HepG2 (cell line): Measurements from ENCODE around the gene SLC25A19. TPM values are rescaled to one million over a fixed set of nuclear protein-coding genes. Genes with fewer than 3 reads are reported as not detected.
A peak's percentile ranks its signal among the peaks of the same experiment; 100 is the strongest.

Experiments used
- AKNA ChIP-seq: sonication (generic); formaldehyde crosslinking; IDR thresholded peaks from 2 replicates; pipeline ENCODE4 v1.4.0; 2020; ENCODE audit warnings: missing genetic modification reagents, borderline replicate concordance
- ATAD3A ChIP-seq: sonication (generic); formaldehyde crosslinking; IDR thresholded peaks from 2 replicates; pipeline ENCODE4 v1.4.0; 2020; ENCODE audit warnings: missing genetic modification reagents
- CENPBD1 ChIP-seq: sonication (generic); formaldehyde crosslinking; IDR thresholded peaks from 2 replicates; pipeline ENCODE4 v1.8.0; 2022; ENCODE audit warnings: missing genetic modification reagents, low read depth, mild to moderate bottlenecking, borderline replicate concordance
- DZIP1 ChIP-seq: sonication (generic); formaldehyde crosslinking; IDR thresholded peaks from 2 replicates; pipeline ENCODE4 v1.5.0; 2020; ENCODE audit warnings: mild to moderate bottlenecking, missing genetic modification reagents
- FOXP4 ChIP-seq: sonication (generic); formaldehyde crosslinking; IDR thresholded peaks from 2 replicates; pipeline ENCODE4 v1.4.0; 2020; ENCODE audit warnings: missing genetic modification reagents
- HMGA1 ChIP-seq: sonication (generic); formaldehyde crosslinking; conservative IDR thresholded peaks from 2 replicates; pipeline ENCODE4 v1.4.0; 2020; ENCODE audit warnings: missing genetic modification reagents
- NFYB ChIP-seq: sonication (generic); formaldehyde crosslinking; IDR thresholded peaks from 2 replicates; pipeline ENCODE4 v1.4.0; 2020; ENCODE audit warnings: missing genetic modification reagents
- SRSF4 ChIP-seq: fragments of 200-400 bp; formaldehyde crosslinking; IDR thresholded peaks from one replicate; pipeline ENCODE4 v1.6.1; 2018; ENCODE audit warnings: mild to moderate bottlenecking, low read depth, low read length, moderate library complexity; ENCODE audit not compliant: poor library complexity, severe bottlenecking
- TBP ChIP-seq: sonication (generic); formaldehyde crosslinking; IDR thresholded peaks from 2 replicates; pipeline ENCODE4 v1.5.0; 2020; ENCODE audit warnings: missing genetic modification reagents
- THAP11 ChIP-seq: IDR thresholded peaks from 2 replicates; pipeline ENCODE4 v1.6.1; 2016; ENCODE audit warnings: missing biosample characterization, missing genetic modification reagents
- ZNF550 ChIP-seq: sonication (generic); formaldehyde crosslinking; IDR thresholded peaks from 2 replicates; pipeline ENCODE4 v1.4.0; 2020; ENCODE audit warnings: mild to moderate bottlenecking, missing genetic modification reagents, borderline replicate concordance
- ZNF563 ChIP-seq: sonication (generic); formaldehyde crosslinking; IDR thresholded peaks from 2 replicates; pipeline ENCODE4 v1.8.0; 2022; ENCODE audit warnings: mild to moderate bottlenecking, moderate library complexity, missing genetic modification reagents
- ZNF7 ChIP-seq: IDR thresholded peaks from 2 replicates; pipeline ENCODE4 v1.6.1; 2016; ENCODE audit warnings: missing biosample characterization, missing genetic modification reagents
- ZUFSP ChIP-seq: sonication (generic); formaldehyde crosslinking; IDR thresholded peaks from 2 replicates; pipeline ENCODE4 v1.9.0; 2021; ENCODE audit warnings: missing genetic modification reagents, mild to moderate bottlenecking, borderline replicate concordance
- polyA plus RNA-seq, 8 experiments: library from polyadenylated mRNA; depleted of rRNA in 3 of 8; stranded (reverse) in 7 of 8; unstranded in 1 of 8; fragments of >200 nt; fragmentation: Illumina TruSeq in 4 of 8; extraction: Trizol in 4 of 8; gene quantifications; 2 replicates each; pipeline versions ENCODE4 v1.2.1 to v1.2.3, GENCODE V29; 2011 to 2016; ENCODE audit warnings: low read depth in 4 of 8, missing spikeins in 1 of 8, mixed read lengths in 1 of 8; ENCODE audit not compliant: insufficient read depth in 1 of 8
- total RNA-seq, 5 experiments: library from RNA; depleted of rRNA; stranded (reverse); fragments of >200 nt; fragmentation: Illumina TruSeq; extraction: Trizol; gene quantifications; 2 replicates each; pipeline ENCODE4 v1.2.3, GENCODE V29; 2016; ENCODE audit warnings: low read depth in 1 of 5

The SLC25A19 gene
- total and polyA plus RNA-seq, 2 of the 13 experiments (the other 11 are each of a cell fraction or from before 2014, with no cell fraction given), result 24.4 to 41.4 TPM

GRCh38 chr17:75261336-75262111, 27.7 kb downstream of the SLC25A19 start, which contains the start of the genes GGA3 and MRPS7 (continued):
- TF ChIP-seq ZUFSP (no peak), ATAD3A (CRISPR knock-in tag) (peak; percentile 21; the same call in 1 of the 2 replicates), ZNF550 (no peak), ZNF7 (CRISPR knock-in tag) (no peak), DZIP1 (CRISPR knock-in tag) (peak; percentile 97), THAP11 (CRISPR knock-in tag) (peak; percentile 92), ZNF563 (CRISPR knock-in tag) (peak; percentile 89), CENPBD1 (CRISPR knock-in tag) (peak; percentile 75; the same call in 1 of the 2 replicates), HMGA1 (CRISPR knock-in tag) (no peak), AKNA (CRISPR knock-in tag) (no peak), TBP (CRISPR knock-in tag) (no peak), SRSF4 (no peak), NFYB (CRISPR knock-in tag) (no peak), FOXP4 (peak; percentile 40; the same call in 1 of the 2 replicates)
